Neuron (in vitro differentiated cells): ENCODE measurements around the gene RNF130.

Experiments
- H2AFZ ChIP-seq: one replicate; pipeline ENCODE4 v1.6.1; 2013; ENCODE audit warnings: low read depth, mild to moderate bottlenecking, inconsistent platforms, low read length, moderate library complexity
- H3K27me3 ChIP-seq: one replicate; pipeline ENCODE4 v1.6.1; 2013; ENCODE audit warnings: low read length; ENCODE audit not compliant: insufficient read depth
- H3K36me3 ChIP-seq: one replicate; pipeline ENCODE4 v1.6.1; 2013; ENCODE audit warnings: low read length; ENCODE audit not compliant: insufficient read depth
- H3K4me1 ChIP-seq: one replicate; pipeline ENCODE4 v1.6.1; 2013; ENCODE audit warnings: low read length; ENCODE audit not compliant: insufficient read depth
- H3K4me3 ChIP-seq: 2 replicates; pipeline ENCODE4 v1.5.1; 2013; ENCODE audit warnings: mild to moderate bottlenecking, low read length, moderate library complexity
- H3K9me3 ChIP-seq: one replicate; pipeline ENCODE4 v1.6.1; 2013; ENCODE audit warnings: low read length

RNF130 gene

DNA sequence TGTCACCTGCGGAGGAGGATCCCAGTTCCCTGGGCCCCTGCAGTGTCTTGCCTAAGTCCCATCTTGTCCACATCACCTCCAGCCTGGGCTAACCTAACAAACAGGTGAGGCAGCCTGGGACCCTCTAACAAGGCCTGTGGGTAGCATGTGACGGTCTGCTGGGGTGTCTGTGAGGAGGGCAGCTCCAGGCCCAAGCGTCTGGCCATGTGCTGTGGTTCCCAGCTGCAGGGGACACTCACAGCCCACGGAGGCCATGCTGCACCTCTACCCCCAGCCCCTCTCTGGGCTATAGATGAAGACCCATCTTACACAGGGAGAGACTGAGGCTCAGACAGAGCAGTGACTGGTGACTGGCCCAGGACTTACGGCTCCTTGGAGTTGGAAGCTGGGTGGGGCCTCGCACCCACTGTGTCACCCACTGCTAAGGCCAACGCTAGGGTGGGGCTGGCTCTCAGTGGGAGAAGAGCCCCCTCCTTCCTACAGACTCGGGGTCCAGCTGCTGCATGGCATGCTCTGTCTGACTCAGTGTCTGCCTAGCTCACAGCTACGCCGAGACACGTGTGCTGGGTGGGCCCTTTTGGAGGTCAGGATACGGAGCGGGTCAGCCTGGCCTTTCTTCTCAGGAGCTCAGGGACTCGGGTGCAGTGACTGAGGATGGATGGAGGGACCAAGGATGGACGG lies 40.8 kb upstream of the RNF130 start:
- no peaks in the 10 kb centered on the region for H3K9me3 ChIP-seq
- H3K27me3 ChIP-seq, result no peaks in the 10 kb centered on the region
- H3K4me3 ChIP-seq, result no peak overlapping the region
- H2AFZ ChIP-seq, result no peak overlapping the region
- H3K4me1 ChIP-seq, result no peaks in the 10 kb centered on the region
- H3K36me3 ChIP-seq, result no peaks in the 10 kb centered on the region

DNA sequence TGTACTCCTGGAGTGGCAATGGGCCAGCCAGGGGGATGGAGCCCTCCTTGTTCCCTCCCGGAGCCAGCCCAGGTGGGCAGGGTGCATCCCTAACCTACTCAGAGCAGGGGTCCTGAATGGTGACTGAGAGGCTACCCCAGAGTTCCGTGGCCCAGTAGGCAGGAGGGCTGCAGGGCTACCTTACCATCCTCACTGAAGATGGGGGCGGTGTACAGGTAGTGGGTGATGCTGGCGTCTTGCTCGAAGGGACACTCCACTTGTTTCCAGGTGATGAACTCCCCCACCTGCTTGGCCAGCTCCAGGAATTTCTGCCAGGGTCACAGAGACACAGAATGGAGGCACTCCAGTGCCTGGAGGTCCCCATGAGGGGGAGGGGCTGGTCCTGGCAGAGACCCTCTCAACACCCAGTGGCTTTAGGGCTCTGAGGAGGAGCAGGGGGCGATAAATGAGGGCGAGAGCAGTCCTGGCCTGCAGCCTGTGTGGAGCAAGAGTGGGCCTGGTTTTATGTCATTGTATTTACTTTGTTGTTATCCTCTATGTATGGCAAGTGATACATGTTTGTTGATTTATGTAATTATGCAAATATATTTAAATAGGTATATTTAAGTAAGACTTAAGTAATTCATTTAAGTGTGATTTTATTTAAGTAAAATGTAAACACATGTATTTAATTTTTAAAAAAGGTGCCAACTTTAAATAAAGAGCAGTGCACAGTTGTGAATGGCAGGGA lies 39.9 kb upstream of the RNF130 start:
- no peak overlapping the region for H3K4me3 ChIP-seq
- no peaks in the 10 kb centered on the region for H3K9me3 ChIP-seq
- H3K36me3 ChIP-seq, result no peaks in the 10 kb centered on the region
- no peaks in the 10 kb centered on the region for H3K4me1 ChIP-seq
- no peak overlapping the region for H2AFZ ChIP-seq
- H3K27me3 ChIP-seq, result no peaks in the 10 kb centered on the region

- H3K9me3 ChIP-seq, result no peaks in the 10 kb centered on the region
- no peaks in the 10 kb centered on the region for H3K27me3 ChIP-seq
- H2AFZ ChIP-seq, result no peak overlapping the region
- no peak overlapping the region for H3K4me3 ChIP-seq
- no peaks in the 10 kb centered on the region for H3K36me3 ChIP-seq
- no peaks in the 10 kb centered on the region for H3K4me1 ChIP-seq
Observed at GRCh38 chr5:180109920-180110319, 38.4 kb upstream of the RNF130 start.

GRCh38 chr5:180107005-180107404 lies 35.4 kb upstream of the RNF130 start:
- H3K4me1 ChIP-seq, result no peaks in the 10 kb centered on the region
- no peaks in the 10 kb centered on the region for H3K27me3 ChIP-seq
- no peaks in the 10 kb centered on the region for H3K9me3 ChIP-seq
- no peaks in the 10 kb centered on the region for H3K36me3 ChIP-seq
- H3K4me3 ChIP-seq, result no peak overlapping the region
- no peak overlapping the region for H2AFZ ChIP-seq

- Histone ChIP-seq H3K27me3 (no peaks in the 10 kb centered on the region), H3K36me3 (no peaks in the 10 kb centered on the region)
Observed at GRCh38 chr5:180105827-180106312, 34.3 kb upstream of the RNF130 start.

DNA sequence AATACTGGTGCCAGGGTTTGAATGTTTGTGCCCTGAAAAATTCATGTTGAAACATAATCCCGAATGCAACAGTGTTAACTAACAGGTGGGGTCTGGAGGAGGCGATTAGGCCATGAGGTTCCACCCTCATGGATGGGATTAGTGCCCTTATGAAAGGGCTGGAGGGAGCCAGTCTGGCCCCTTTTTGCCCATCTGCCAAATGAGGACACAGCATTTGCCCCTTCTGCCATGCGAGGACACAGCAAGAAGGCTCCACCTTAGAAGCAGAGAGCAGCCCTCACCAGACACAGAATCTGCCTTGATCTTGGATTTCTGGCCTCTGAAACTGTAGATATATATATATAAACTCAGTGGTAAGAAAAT lies 32.6 kb upstream of the RNF130 start:
- no peaks in the 10 kb centered on the region for H3K36me3 ChIP-seq
- H3K4me1 ChIP-seq, result no peaks in the 10 kb centered on the region
- no peak overlapping the region for H2AFZ ChIP-seq
- no peaks in the 10 kb centered on the region for H3K27me3 ChIP-seq
- no peak overlapping the region for H3K4me3 ChIP-seq
- peaks cover 6% of the 10 kb centered on the region for H3K9me3 ChIP-seq

More at GRCh38 chr5:180105827-180106312, 34.3 kb upstream of the RNF130 start:
- Histone ChIP-seq H3K4me3 (no peak overlapping the region), H2AFZ (no peak overlapping the region), H3K4me1 (no peaks in the 10 kb centered on the region), H3K9me3 (peaks cover 2% of the 10 kb centered on the region)

DNA sequence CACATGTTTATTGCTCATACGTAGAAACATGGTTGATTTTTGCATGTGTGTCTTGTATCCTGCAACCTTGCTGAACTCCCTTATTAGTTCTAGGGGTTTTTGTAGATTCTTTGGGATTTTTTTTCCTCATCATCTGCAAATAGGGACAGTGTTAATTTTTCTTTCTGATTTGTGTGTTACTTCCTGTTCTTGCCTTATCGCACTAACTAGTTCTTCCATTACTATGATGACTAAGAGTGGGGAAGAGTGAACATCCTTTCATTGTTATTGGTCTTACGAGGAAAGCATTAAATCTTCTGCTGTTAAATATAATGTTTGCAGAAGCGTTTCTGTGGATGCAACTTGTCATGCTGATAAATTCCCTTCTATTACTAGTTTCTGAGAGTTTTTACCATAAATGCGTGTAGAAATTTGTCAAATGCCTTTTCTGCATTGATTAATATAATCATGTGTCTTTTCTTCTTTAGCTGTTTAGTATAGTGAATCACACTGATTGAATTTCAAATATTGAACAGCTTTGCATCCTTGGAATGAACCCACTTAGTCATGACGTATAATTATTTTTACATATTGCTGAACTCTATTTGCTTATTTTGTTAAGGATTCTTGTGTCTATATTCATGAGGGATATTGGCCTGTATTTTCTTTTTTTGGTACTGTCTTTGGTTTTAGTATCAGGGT lies 32.1 kb upstream of the RNF130 start:
- Histone ChIP-seq H3K4me1 (no peaks in the 10 kb centered on the region), H3K36me3 (no peaks in the 10 kb centered on the region), H2AFZ (no peak overlapping the region)

GRCh38 chr5:180102636-180103035 lies 31.1 kb upstream of the RNF130 start:
- Histone ChIP-seq H3K27me3 (no peaks in the 10 kb centered on the region), H3K4me3 (no peak overlapping the region), H3K4me1 (no peaks in the 10 kb centered on the region)

More for the DNA sequence above, 32.1 kb upstream of the RNF130 start:
- Histone ChIP-seq H3K4me3 (no peak overlapping the region), H3K9me3 (peaks cover 10% of the 10 kb centered on the region), H3K27me3 (no peaks in the 10 kb centered on the region)

DNA sequence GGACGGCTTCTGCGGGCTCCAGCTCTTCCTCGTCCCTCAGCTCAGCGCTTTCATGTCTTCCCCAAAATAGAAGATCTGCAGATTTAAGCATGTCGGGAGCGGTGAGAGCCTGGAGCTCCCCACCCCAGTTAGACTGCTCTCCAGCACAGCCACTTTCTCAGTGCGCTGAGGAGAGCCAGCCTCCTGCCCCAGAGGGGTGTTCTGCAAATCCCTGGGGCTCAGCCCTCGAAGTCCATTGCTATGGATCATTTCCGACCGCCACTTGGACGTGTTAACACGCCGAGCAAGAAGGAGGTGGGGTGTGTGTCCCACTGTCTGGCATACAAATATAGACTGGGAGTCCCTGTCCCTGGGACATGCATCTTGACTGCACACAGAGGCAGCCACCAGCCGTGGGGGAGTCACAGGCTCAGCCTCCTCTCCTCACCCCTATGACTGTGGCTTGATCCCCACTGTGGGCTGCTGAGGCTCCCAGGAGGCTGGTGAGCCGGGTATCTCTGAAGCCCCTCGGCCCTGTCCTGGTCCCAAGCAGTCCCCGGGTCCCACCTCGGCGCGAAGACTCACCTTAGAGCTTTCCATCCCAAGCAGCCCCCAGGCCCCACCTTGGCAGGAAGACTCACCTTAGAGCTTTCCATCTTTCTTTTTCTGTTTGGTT lies 30.0 kb upstream of the RNF130 start:
- Histone ChIP-seq H2AFZ (no peak overlapping the region), H3K27me3 (no peaks in the 10 kb centered on the region)

More at GRCh38 chr5:180102636-180103035, 31.1 kb upstream of the RNF130 start:
- H2AFZ ChIP-seq, result no peak overlapping the region
- H3K9me3 ChIP-seq, result peaks cover 12% of the 10 kb centered on the region
- H3K36me3 ChIP-seq, result no peaks in the 10 kb centered on the region

GRCh38 chr5:180100621-180101450 lies 29.3 kb upstream of the RNF130 start:
- Histone ChIP-seq H3K4me3 (no peak overlapping the region), H3K36me3 (no peaks in the 10 kb centered on the region), H3K9me3 (peaks cover 12% of the 10 kb centered on the region), H2AFZ (no peak overlapping the region), H3K4me1 (no peaks in the 10 kb centered on the region), H3K27me3 (no peaks in the 10 kb centered on the region)

More for the DNA sequence above, 30.0 kb upstream of the RNF130 start:
- Histone ChIP-seq H3K4me3 (no peak overlapping the region), H3K4me1 (no peaks in the 10 kb centered on the region), H3K36me3 (no peaks in the 10 kb centered on the region), H3K9me3 (peaks cover 12% of the 10 kb centered on the region)

GRCh38 chr5:180099733-180100611 lies 28.4 kb upstream of the RNF130 start:
- H2AFZ ChIP-seq, result no peak overlapping the region
- H3K27me3 ChIP-seq, result no peaks in the 10 kb centered on the region
- H3K36me3 ChIP-seq, result no peaks in the 10 kb centered on the region
- peaks cover 12% of the 10 kb centered on the region for H3K9me3 ChIP-seq
- H3K4me1 ChIP-seq, result no peaks in the 10 kb centered on the region
- H3K4me3 ChIP-seq, result no peak overlapping the region
